H1 (cell line): ENCODE results near the gene ALDH5A1.

ENCODE experiments used
- CEBPB ChIP-seq: IDR thresholded peaks from 2 replicates; pipeline ENCODE4 v1.6.1; 2012; ENCODE audit warnings: low read depth, low read length
- HDAC6 ChIP-seq: IDR thresholded peaks from one replicate; pipeline ENCODE4 v1.7.1; 2012; ENCODE audit warnings: low read depth, mild to moderate bottlenecking, inconsistent platforms, low read length, moderate library complexity
- TF ChIP-seq, protein P1 (sequence below), 3 experiments: IDR thresholded peaks; 1 replicate in 2 of 3; 2 replicates in 1 of 3; pipeline versions ENCODE4 v1.5.1 to v1.6.1; 2011; ENCODE audit warnings: low read length in 3 of 3, mild to moderate bottlenecking in 3 of 3, inconsistent platforms in 2 of 3, low read depth in 1 of 3, moderate library complexity in 1 of 3; ENCODE audit not compliant: insufficient read depth in 1 of 3; ENCODE audit errors: control extremely low read depth in 1 of 3

GRCh38 chr6:24546439-24546838 lies 51.7 kb downstream of the ALDH5A1 start:
- TF ChIP-seq CEBPB (no peak), HDAC6 (no peak)
- TF ChIP-seq, protein P1, sequence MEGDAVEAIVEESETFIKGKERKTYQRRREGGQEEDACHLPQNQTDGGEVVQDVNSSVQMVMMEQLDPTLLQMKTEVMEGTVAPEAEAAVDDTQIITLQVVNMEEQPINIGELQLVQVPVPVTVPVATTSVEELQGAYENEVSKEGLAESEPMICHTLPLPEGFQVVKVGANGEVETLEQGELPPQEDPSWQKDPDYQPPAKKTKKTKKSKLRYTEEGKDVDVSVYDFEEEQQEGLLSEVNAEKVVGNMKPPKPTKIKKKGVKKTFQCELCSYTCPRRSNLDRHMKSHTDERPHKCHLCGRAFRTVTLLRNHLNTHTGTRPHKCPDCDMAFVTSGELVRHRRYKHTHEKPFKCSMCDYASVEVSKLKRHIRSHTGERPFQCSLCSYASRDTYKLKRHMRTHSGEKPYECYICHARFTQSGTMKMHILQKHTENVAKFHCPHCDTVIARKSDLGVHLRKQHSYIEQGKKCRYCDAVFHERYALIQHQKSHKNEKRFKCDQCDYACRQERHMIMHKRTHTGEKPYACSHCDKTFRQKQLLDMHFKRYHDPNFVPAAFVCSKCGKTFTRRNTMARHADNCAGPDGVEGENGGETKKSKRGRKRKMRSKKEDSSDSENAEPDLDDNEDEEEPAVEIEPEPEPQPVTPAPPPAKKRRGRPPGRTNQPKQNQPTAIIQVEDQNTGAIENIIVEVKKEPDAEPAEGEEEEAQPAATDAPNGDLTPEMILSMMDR (IDR thresholded peaks at IDR 0.05; ENCODE audit: control extremely low read depth in 1 of 3, insufficient read depth in 1 of 3, low read depth in 1 of 3, low read length in 3 of 3): no peak
